Measurements from ENCODE around the gene FIGN.

- TF ChIP-seq CTCF (IDR thresholded peaks at IDR 0.05 in 2 of 3, conservative IDR thresholded peaks at IDR 0.05 in 1 of 3; ENCODE audit: control insufficient read depth in 2 of 3, extremely low read depth in 1 of 3, insufficient read depth in 1 of 3, low read depth in 3 of 3, low read length in 3 of 3) (no peak), SIX5 (IDR thresholded peaks at IDR 0.05; ENCODE audit: low read depth, low read length, severe bottlenecking) (no peak), ZNF274 (IDR thresholded peaks at IDR 0.05; ENCODE audit: insufficient read depth, insufficient read length) (no peak), USF2 (IDR thresholded peaks at IDR 0.05; ENCODE audit: borderline replicate concordance, low read depth, low read length) (no peak), GABPA (IDR thresholded peaks at IDR 0.05; ENCODE audit: low read depth) (no peak), ETV6 (conservative IDR thresholded peaks at IDR 0.05 in 1 of 2, IDR thresholded peaks at IDR 0.05 in 1 of 2; ENCODE audit: borderline replicate concordance in 1 of 2, low read depth in 1 of 2) (no peak)
Measured at GRCh38 chr2:163607630-163608029, 128.2 kb downstream of the FIGN start.
